HG02759 (cell line): Measurements from ENCODE around the gene COL4A5.
"Not testable (repeated sequence)": the region's sequence is repeated elsewhere in the genome, so short reads cannot be mapped to it uniquely, and the experiment has no call there.

Experiments used
- ATAC-seq: cut with Tn5 transposase; IDR thresholded peaks from one replicate; pipeline ENCODE4 v1.9.1; 2021; ENCODE audit warnings: mild to moderate bottlenecking, moderate library complexity; ENCODE audit not compliant: unreplicated experiment

COL4A5 gene

GRCh38 chrX:108439426-108439942, at the start of gene COL4A5:
TSS of gene COL4A5 (plus strand) at chrX:108439838. CDS start at chrX:108440126, 288 bp downstream.
- ATAC-seq, result no peak

GRCh38 chrX:108390976-108391717, 48.5 kb upstream of the COL4A5 start:
- ATAC-seq, result not testable (repeated sequence)

DNA sequence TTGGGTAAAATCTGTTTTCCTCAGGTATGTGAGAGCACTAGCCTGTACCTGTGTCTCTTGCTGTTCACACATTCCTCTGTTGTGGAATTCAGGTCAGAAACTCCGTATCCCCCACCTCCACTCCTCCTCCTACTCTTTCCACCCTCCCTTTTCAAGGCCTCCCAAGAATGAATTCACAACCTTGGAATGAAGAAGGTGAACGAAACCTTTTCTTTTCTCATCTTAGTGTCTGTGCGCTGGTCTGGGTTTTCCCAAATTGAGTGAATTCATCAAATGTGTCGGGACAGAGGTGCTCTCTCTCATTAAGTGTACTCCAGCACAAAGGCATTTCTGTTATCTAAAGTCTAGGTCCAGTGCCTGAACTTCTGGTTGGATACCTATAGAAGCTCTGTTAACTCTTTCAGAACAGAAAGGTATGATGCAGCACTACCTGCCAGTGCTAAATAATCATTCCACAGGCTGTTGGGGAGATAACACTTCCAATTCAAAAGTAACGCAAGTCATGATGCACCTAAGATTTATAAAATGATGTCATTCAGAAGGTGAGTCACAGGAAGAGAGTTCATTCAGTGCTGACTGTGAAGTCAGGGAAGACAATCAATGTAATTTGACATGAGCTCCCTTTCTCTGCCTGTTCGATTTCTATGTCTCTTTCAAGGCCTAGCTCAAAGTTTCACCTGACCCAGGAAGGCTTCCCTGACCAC, 43.3 kb upstream of the COL4A5 start:
- no peak for ATAC-seq

- ATAC-seq, result no peak
These were observed 42.7 kb upstream of the COL4A5 start for GRCh38 chrX:108396986-108397385.

GRCh38 chrX:108397627-108398391, 41.8 kb upstream of the COL4A5 start:
- peak; percentile 45 for ATAC-seq

DNA sequence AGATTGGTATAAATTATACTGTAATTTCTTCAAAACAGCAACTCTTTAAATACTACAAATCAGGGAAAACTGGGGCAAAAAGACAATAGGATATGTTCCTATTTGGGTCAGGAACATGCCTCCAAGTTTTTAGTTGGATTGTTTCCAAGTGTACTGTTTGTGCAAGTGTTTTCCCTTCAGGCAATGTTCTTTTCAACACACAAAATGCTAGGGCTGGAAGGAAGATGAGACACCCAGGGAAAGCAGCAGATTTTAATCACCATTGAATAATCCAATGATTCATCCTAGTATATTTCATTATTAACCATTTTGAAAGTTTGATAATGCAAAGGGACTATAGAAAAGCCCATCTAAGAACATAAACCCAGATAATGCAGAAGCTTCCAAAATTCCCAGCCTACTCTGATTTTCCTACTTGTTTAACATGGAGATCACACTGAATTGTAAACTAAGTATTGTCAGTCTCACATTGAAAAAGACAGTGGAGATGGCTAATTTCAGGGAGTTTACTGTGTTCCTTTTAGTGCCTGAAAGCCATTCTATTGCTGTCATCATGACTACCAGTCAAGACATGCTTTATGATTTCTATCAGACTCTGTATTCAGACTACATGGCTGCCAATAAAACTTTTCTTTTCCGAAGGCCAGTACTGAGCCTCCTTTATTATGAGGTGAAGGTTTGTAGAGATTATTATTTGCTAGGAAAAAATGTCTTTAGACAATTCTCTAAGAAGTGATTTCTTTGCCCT, 40.0 kb upstream of the COL4A5 start:
- no peak for ATAC-seq

GRCh38 chrX:108412783-108413182, 26.9 kb upstream of the COL4A5 start:
- ATAC-seq, result no peak

DNA sequence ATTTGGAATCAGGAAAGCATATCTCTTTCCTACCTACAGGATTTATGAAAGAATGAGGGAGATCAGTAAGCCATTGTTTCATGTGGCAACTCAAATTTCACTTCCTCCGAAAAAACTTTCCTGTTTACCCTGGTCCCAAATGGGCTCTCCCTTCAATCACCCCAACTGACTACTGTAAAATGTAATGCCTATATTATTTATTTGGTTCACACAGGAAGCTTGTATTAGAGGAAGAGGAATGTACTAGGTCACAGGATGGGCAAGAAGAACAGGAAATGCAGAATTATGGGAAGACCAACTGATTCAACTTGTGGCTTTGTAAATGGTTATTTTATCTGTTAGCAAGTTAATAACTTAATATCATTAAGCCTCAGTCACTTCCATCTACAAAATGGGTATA, 24.5 kb upstream of the COL4A5 start:
- ATAC-seq, result no peak

GRCh38 chrX:108415891-108416290, 23.7 kb upstream of the COL4A5 start:
- ATAC-seq, result no peak

GRCh38 chrX:108417257-108417656, 22.4 kb upstream of the COL4A5 start:
- ATAC-seq, result no peak

DNA sequence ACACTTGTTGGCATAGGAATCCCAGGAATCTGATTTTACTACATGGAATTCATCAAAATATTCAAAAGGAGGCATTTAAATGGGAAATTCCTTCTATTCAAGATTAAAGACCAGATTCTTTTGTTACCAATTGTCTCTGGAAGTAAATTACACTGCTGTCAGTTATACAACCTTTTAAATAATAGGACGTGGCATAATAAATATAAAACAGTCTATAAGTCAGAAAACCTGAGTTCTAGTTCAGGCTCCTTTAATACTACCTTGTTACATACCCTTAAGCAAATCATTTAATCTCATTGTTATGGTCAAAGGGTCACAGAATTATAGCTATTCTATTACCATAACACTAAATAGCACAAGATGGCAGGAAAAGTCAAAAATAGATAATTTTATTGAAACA, 20.2 kb upstream of the COL4A5 start:
- ATAC-seq, result no peak

DNA sequence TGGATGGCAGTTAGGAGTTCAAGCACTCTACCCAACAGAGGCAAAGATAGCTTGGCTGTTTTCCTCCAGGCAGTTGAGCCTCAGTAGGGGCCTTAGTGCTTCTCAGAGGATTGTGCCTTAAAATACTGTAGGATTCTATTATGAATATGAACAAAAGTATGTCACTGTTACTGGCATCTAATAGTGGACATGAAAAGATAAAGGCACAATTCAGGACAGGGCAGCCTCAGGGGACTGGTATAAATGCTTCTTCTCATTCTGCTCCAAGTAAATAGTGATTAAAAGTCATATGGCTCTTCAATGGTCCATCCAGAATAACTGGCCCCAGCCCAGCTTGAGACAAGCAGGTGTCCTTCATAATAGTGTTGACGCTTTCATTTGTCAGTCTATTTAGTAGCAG, 19.2 kb upstream of the COL4A5 start:
- ATAC-seq, result no peak

- ATAC-seq, result no peak
These were observed 13.4 kb upstream of the COL4A5 start for GRCh38 chrX:108426262-108426661.

GRCh38 chrX:108435261-108435660, 4.4 kb upstream of the COL4A5 start:
- no peak for ATAC-seq

GRCh38 chrX:108437349-108438109, 2.1 kb upstream of the COL4A5 start:
- no peak for ATAC-seq

DNA sequence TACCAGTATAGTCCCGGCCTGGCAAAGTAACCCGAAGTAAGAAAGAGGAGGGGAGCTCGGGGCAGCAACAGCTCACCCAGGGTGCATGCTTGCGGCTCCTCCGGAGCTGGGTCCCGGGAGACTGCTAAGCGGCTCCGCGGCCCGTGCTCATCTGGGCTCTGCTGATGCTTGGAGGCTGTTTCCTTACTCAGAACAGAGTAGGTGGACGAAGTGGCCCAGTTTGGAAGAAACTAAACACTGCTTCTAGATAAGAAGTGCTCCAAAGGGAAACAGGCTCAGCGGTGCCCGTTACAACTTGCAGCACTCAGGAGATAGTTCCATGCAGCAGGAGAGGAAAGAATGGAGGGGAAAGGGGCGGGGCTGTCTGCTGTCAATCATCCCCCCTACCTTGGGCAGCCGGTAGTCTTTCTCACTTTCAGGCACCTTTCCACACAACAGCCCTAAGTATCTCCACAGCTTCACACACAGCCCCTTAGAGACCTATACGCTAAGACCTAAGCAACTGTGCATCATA, 1.5 kb upstream of the COL4A5 start, which contains the start of gene COL4A6:
COL4A6 (minus strand) TSS at position 313 of the 514 bp plus-strand sequence; CDS start at position 87, 226 bp downstream.
- no peak for ATAC-seq

DNA sequence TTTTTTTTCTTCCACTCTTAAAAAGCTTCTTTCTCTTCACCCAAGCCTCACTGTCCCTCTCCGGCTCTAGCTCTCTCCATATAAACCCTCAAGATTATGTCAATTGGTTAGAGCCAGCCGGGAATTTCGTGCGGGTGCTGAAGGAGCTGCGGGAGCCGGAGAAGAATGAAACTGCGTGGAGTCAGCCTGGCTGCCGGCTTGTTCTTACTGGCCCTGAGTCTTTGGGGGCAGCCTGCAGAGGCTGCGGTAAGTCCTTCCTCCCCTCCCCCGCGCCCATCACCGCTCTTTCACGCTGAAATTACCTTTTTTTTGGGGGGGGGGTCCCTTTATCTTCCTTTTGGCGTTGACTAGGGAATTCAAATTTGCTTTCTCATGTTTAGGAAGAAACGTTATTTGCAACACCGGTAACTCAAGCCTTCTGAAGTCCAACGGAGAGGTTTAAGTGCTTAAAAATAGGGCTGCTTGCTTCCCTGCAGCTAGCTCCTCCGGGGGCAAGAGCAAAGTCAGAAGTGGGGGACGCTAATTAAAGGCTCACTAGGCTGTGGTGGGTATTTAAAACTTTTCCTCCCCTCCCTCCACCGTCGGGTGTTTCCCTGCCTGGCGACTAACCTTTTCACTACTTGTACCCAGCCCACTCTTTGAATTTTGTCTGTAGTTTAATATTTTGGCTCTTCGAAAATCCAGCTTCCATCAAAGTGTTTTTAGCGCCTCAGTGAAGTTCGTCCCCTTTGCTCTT, 491 bp downstream of the COL4A5 start:
- no peak for ATAC-seq

GRCh38 chrX:108442901-108443464, 3.3 kb downstream of the COL4A5 start:
- ATAC-seq, result no peak

DNA sequence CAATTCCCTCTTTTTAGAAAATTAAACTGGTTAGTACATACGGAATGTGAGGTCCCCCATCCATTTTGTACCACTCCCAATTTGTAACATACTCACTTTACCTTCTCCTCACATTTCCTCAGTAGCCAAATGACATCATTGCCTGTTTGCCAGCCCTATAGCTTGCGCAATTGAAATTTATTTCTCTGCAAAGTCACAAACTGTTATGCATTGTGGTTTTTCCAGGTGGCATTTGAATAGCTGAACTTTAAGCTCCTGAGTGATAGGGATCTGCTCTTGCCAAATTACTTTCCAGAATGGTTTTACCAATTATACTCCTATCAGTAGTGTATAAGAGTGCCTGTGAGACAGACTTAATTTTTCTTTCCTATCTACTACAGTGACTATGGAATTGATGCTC, 7.7 kb downstream of the COL4A5 start:
- no peak for ATAC-seq
